Measurements from ENCODE around the gene TSPAN19. TPM values are rescaled to one million over a fixed set of nuclear protein-coding genes. Genes with fewer than 3 reads are reported as not detected.

The TSPAN19 gene
- total RNA-seq, 4 donors from 2014 or later: 0.27 to 0.56 TPM; not detected in 2

DNA sequence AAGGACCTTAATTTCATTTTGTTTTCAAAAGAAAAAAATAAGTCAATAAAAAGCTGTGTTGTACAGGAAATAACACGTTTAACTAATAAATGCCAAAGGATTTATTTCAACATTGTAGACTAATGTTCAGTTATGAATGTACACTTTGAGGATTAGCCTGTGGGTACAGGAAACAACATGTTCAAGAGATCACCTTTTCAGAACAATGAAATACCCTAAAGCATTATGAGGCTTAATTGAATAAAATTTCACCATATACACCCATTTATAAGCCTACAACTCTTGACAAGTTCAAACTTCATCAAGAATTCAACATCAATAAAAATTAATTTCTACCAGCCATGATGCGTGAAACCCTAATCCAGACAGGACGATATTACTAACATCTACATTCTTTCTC, 66.9 kb downstream of the TSPAN19 start:
- no peaks in the 10 kb centered on the region for H3K4me1 ChIP-seq
- no peak for TF ChIP-seq POLR2A (IDR thresholded peaks at IDR 0.05)
- TF ChIP-seq, protein P1, sequence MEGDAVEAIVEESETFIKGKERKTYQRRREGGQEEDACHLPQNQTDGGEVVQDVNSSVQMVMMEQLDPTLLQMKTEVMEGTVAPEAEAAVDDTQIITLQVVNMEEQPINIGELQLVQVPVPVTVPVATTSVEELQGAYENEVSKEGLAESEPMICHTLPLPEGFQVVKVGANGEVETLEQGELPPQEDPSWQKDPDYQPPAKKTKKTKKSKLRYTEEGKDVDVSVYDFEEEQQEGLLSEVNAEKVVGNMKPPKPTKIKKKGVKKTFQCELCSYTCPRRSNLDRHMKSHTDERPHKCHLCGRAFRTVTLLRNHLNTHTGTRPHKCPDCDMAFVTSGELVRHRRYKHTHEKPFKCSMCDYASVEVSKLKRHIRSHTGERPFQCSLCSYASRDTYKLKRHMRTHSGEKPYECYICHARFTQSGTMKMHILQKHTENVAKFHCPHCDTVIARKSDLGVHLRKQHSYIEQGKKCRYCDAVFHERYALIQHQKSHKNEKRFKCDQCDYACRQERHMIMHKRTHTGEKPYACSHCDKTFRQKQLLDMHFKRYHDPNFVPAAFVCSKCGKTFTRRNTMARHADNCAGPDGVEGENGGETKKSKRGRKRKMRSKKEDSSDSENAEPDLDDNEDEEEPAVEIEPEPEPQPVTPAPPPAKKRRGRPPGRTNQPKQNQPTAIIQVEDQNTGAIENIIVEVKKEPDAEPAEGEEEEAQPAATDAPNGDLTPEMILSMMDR (IDR thresholded peaks at IDR 0.05): no peak
- intact Hi-C loops (cut with DNase I): no loop called here
- no peaks in the 10 kb centered on the region for H3K9me3 ChIP-seq
- H3K27me3 ChIP-seq: no peaks in the 10 kb centered on the region
- H3K27ac ChIP-seq: no peak overlapping the region
- no peak overlapping the region for H3K4me3 ChIP-seq (replicated peaks in 1 of 3)
- WGBS, 2 donors: 77 to 79% methylated on average over 3 of the region's 3 CpGs
- DNase-seq: no peak
- H3K36me3 ChIP-seq: no peaks in the 10 kb centered on the region

Other genes with a start within 250 kb of the TSPAN19 start
- gene SLC6A15, start 123.5 kb downstream of the TSPAN19 start, total RNA-seq: 1 to 10 TPM in 3 of 4 donors, under 1 TPM in 1; 0.89 to 4.0 (median 1.6) TPM
- 1 to 10 TPM; 1.3 to 6.8 (median 4.4) TPM for gene LRRIQ1, start 74 bp upstream of the TSPAN19 start, total RNA-seq
- 1 to 10 TPM in 1 of 4 donors, not detected in 3; 1.1 TPM for gene ALX1, start 243.9 kb upstream of the TSPAN19 start, total RNA-seq